Prostate gland (tissue), 2 donors: ENCODE results near the gene PPM1J. TPM values are rescaled to one million over a fixed set of nuclear protein-coding genes. Genes with fewer than 3 reads are reported as not detected.
A peak's percentile ranks its signal among the peaks of the same experiment; 100 is the strongest.

Experiments
- DNase-seq: peaks from one replicate; pipeline ENCODE4 v3.0.0-alpha.2; 2019; ENCODE audit warnings: low spot score
- H3K27ac ChIP-seq, 2 donors: fragments of 200-600 bp; sonication (generic); 2 replicates each; pipeline ENCODE4 v1.5.1; 2017 to 2019
- H3K27me3 ChIP-seq: fragments of 200-600 bp; sonication (generic); replicated peaks from 2 replicates; pipeline ENCODE4 v1.5.1; 2019; ENCODE audit not compliant: insufficient read depth
- H3K36me3 ChIP-seq, 2 donors: fragments of 200-600 bp; sonication (generic); 1 replicate in 1 of 2; 2 replicates in 1 of 2; pipeline versions ENCODE4 v1.5.1 to v1.8.1; 2017 to 2019
- H3K4me1 ChIP-seq: fragments of 200-600 bp; sonication (generic); replicated peaks from 2 replicates; pipeline ENCODE4 v1.5.1; 2019
- H3K4me3 ChIP-seq, 2 donors: fragments of 200-600 bp; sonication (generic); 2 replicates each; pipeline ENCODE4 v1.5.1; 2017 to 2019
- H3K9me3 ChIP-seq: fragments of 200-600 bp; sonication (generic); 2 replicates; pipeline ENCODE4 v1.5.1; 2017
- CTCF ChIP-seq, 4 experiments: fragments of 200-600 bp in 2 of 4; fragments of 450-650 bp in 2 of 4; sonication (generic) in 2 of 4; IDR thresholded peaks; 1 replicate in 3 of 4; 2 replicates in 1 of 4; pipeline ENCODE4 v1.5.1; 2016 to 2019; ENCODE audit warnings: antibody characterized with exemption in 4 of 4, mild to moderate bottlenecking in 2 of 4, moderate library complexity in 2 of 4
- POLR2A ChIP-seq: fragments of 450-650 bp; IDR thresholded peaks from one replicate; pipeline ENCODE4 v1.6.1; 2016; ENCODE audit warnings: antibody characterized with exemption, mild to moderate bottlenecking
- POLR2AphosphoS5 ChIP-seq: sonication (generic); formaldehyde crosslinking; IDR thresholded peaks from one replicate; pipeline ENCODE4 v1.6.1; 2017; ENCODE audit warnings: antibody characterized with exemption
- WGBS: methylation state at CpG from one replicate; pipeline ENCODE4 v1.1.5; 2018; 5-methylcytosine and 5-hydroxymethylcytosine counted together
- intact Hi-C: fragments of 100-400 bp; cut with DNase I; formaldehyde crosslinking; loops from one replicate; pipeline ENCODE4 v1.14.2; 2022
- total RNA-seq, 2 donors: library from RNA; depleted of rRNA; stranded (reverse); fragments of >200 nt; gene quantifications; one replicate each; pipeline ENCODE4 v1.1.0, GENCODE V29; 2016

Gene PPM1J
- total RNA-seq, 2 donors from 2014 or later = 2.0 to 16.8 TPM

GRCh38 chr1:112689196-112689841 lies 25.8 kb downstream of the PPM1J start:
- Histone ChIP-seq H3K4me3 (no peak overlapping the region), H3K36me3 (peaks cover 0 to 7% of the 10 kb centered on the region in 2 donors), H3K27me3 (no peaks in the 10 kb centered on the region), H3K27ac (no peak overlapping the region), H3K9me3 (no peaks in the 10 kb centered on the region), H3K4me1 (no peaks in the 10 kb centered on the region)
- intact Hi-C loops = no loop called here
- TF ChIP-seq POLR2AphosphoS5 (no peak), POLR2A (no peak), CTCF (IDR thresholded peaks at IDR 0.05) (no peak)
- no peak for DNase-seq
- 95% methylated on average over 9 of the region's 9 CpGs for WGBS

- Histone ChIP-seq H3K4me1 (no peaks in the 10 kb centered on the region), H3K27me3 (no peaks in the 10 kb centered on the region), H3K27ac (no peak overlapping the region), H3K36me3 (peaks cover 0 to 3% of the 10 kb centered on the region in 2 donors), H3K9me3 (no peaks in the 10 kb centered on the region), H3K4me3 (no peak overlapping the region)
- intact Hi-C loops = no loop called here
- 71% methylated on average over 13 of the region's 13 CpGs for WGBS
- TF ChIP-seq POLR2AphosphoS5 (no peak), POLR2A (no peak), CTCF (IDR thresholded peaks at IDR 0.05) (no peak)
- DNase-seq = no peak
These were observed 26.3 kb downstream of the PPM1J start for GRCh38 chr1:112688781-112689193.

GRCh38 chr1:112687785-112688496 lies 27.2 kb downstream of the PPM1J start:
- Histone ChIP-seq H3K4me1 (no peaks in the 10 kb centered on the region), H3K27me3 (no peaks in the 10 kb centered on the region), H3K36me3 (peaks cover 0 to 3% of the 10 kb centered on the region in 2 donors), H3K4me3 (no peak overlapping the region), H3K9me3 (no peaks in the 10 kb centered on the region), H3K27ac (peak overlapping the region in 1 of 2 donors; percentile 10)
- 69% methylated on average over 13 of the region's 13 CpGs for WGBS
- TF ChIP-seq POLR2A (no peak), POLR2AphosphoS5 (no peak), CTCF (IDR thresholded peaks at IDR 0.05) (no peak)
- intact Hi-C loops = no loop called here
- no peak for DNase-seq

GRCh38 chr1:112687361-112687760 lies 27.8 kb downstream of the PPM1J start:
- H3K4me1 ChIP-seq = no peaks in the 10 kb centered on the region
- no peak overlapping the region for H3K4me3 ChIP-seq
- no peaks in the 10 kb centered on the region for H3K9me3 ChIP-seq
- H3K27me3 ChIP-seq = no peaks in the 10 kb centered on the region
- intact Hi-C loops = no loop called here
- peak overlapping the region in 1 of 2 donors; percentile 10 for H3K27ac ChIP-seq
- TF ChIP-seq POLR2A = no peak
- peak; percentile 65 for TF ChIP-seq POLR2AphosphoS5
- peak; percentile 75 for DNase-seq
- WGBS = 48% methylated on average over 4 of the region's 4 CpGs
- H3K36me3 ChIP-seq = peaks cover 0 to 3% of the 10 kb centered on the region in 2 donors

GRCh38 chr1:112686835-112687234 lies 28.3 kb downstream of the PPM1J start:
- DNase-seq = no peak
- TF ChIP-seq POLR2A (no peak), POLR2AphosphoS5 (no peak), CTCF (IDR thresholded peaks at IDR 0.05) (no peak)
- Histone ChIP-seq H3K27me3 (no peaks in the 10 kb centered on the region), H3K36me3 (peaks cover 0 to 3% of the 10 kb centered on the region in 2 donors), H3K4me3 (no peak overlapping the region), H3K4me1 (no peaks in the 10 kb centered on the region), H3K9me3 (no peaks in the 10 kb centered on the region), H3K27ac (peak overlapping the region in 1 of 2 donors; percentile 10)
- intact Hi-C loops = no loop called here
- WGBS = 84% methylated on average over 4 of the region's 4 CpGs
